GM21447 (cell line): ENCODE data around the gene PDE2A.

Experiments used
- ATAC-seq: cut with Tn5 transposase; IDR thresholded peaks from one replicate; pipeline ENCODE4 v1.9.1; 2021; ENCODE audit not compliant: unreplicated experiment

Gene PDE2A

GRCh38 chr11:72704783-72705265, 30.6 kb upstream of the PDE2A start:
- no peak for ATAC-seq

GRCh38 chr11:72704028-72704782, 30.0 kb upstream of the PDE2A start:
- ATAC-seq, result no peak

GRCh38 chr11:72703267-72704008, 29.2 kb upstream of the PDE2A start:
- ATAC-seq, result no peak

GRCh38 chr11:72702577-72703241, 28.5 kb upstream of the PDE2A start:
- ATAC-seq, result no peak

- no peak for ATAC-seq
Measured at GRCh38 chr11:72702096-72702495, 27.9 kb upstream of the PDE2A start.

GRCh38 chr11:72701466-72701865, 27.2 kb upstream of the PDE2A start:
- no peak for ATAC-seq

GRCh38 chr11:72700146-72700545, 25.9 kb upstream of the PDE2A start:
- no peak for ATAC-seq

- no peak for ATAC-seq
Measured at GRCh38 chr11:72697814-72698213, 23.6 kb upstream of the PDE2A start.

GRCh38 chr11:72696866-72697700, 22.9 kb upstream of the PDE2A start:
- no peak for ATAC-seq

- no peak for ATAC-seq
Measured at GRCh38 chr11:72695354-72695753, 21.1 kb upstream of the PDE2A start.

- ATAC-seq, result no peak
Measured at GRCh38 chr11:72693271-72693968, 19.2 kb upstream of the PDE2A start.

- no peak for ATAC-seq
Measured at GRCh38 chr11:72692498-72693237, 18.4 kb upstream of the PDE2A start.

- no peak for ATAC-seq
Measured at GRCh38 chr11:72690166-72690565, 15.9 kb upstream of the PDE2A start.

- no peak for ATAC-seq
Measured at GRCh38 chr11:72688929-72689328, 14.7 kb upstream of the PDE2A start.

GRCh38 chr11:72688486-72688885, 14.3 kb upstream of the PDE2A start:
- ATAC-seq, result no peak

GRCh38 chr11:72687326-72687725, 13.1 kb upstream of the PDE2A start:
- no peak for ATAC-seq

GRCh38 chr11:72686639-72687220, 12.5 kb upstream of the PDE2A start:
- no peak for ATAC-seq

GRCh38 chr11:72685560-72686480, 11.6 kb upstream of the PDE2A start:
- ATAC-seq, result no peak
